GM21360 (cell line): ENCODE results near the gene CALML6.

Experiments used
- ATAC-seq: cut with Tn5 transposase; IDR thresholded peaks from one replicate; pipeline ENCODE4 v1.9.1; 2021; ENCODE audit warnings: mild to moderate bottlenecking, moderate library complexity; ENCODE audit not compliant: unreplicated experiment

CALML6 gene

GRCh38 chr1:1891349-1892078 is 23.5 kb upstream of the CALML6 start:
- no peak for ATAC-seq

GRCh38 chr1:1892079-1892762 is 22.8 kb upstream of the CALML6 start:
- no peak for ATAC-seq

- ATAC-seq = no peak
Observed at GRCh38 chr1:1892763-1893120, 22.3 kb upstream of the CALML6 start.

GRCh38 chr1:1893291-1893985 is 21.6 kb upstream of the CALML6 start:
- no peak for ATAC-seq

GRCh38 chr1:1893997-1894353 is 21.1 kb upstream of the CALML6 start:
- ATAC-seq = no peak

- no peak for ATAC-seq
Observed at GRCh38 chr1:1894354-1895059, 20.6 kb upstream of the CALML6 start.

GRCh38 chr1:1895060-1895418 is 20.0 kb upstream of the CALML6 start:
- ATAC-seq = no peak

- no peak for ATAC-seq
Observed at GRCh38 chr1:1895456-1896336, 19.4 kb upstream of the CALML6 start.

GRCh38 chr1:1898246-1898933 is 16.7 kb upstream of the CALML6 start:
- ATAC-seq = no peak

- ATAC-seq = no peak
Observed at GRCh38 chr1:1899266-1899966, 15.6 kb upstream of the CALML6 start.

- ATAC-seq = no peak
Observed at GRCh38 chr1:1899967-1900327, 15.1 kb upstream of the CALML6 start.

- no peak for ATAC-seq
Observed at GRCh38 chr1:1900883-1901640, 14.0 kb upstream of the CALML6 start.

GRCh38 chr1:1901641-1902294 is 13.3 kb upstream of the CALML6 start:
- no peak for ATAC-seq

- ATAC-seq = no peak
Observed at GRCh38 chr1:1903224-1903623, 11.8 kb upstream of the CALML6 start.

- ATAC-seq = no peak
Observed at GRCh38 chr1:1906185-1907097, 8.6 kb upstream of the CALML6 start.

- ATAC-seq = no peak
Observed at GRCh38 chr1:1907098-1907736, 7.8 kb upstream of the CALML6 start.

GRCh38 chr1:1908506-1908791 is 6.6 kb upstream of the CALML6 start:
- peak; percentile 7 for ATAC-seq
